ENCODE results near the gene PARP12.

Gene PARP12

GRCh38 chr7:140051820-140052219 is 10.9 kb downstream of the PARP12 start:
- no peaks in the 10 kb centered on the region for H3K79me2 ChIP-seq (ENCODE audit: control insufficient read depth, low read length)
- H3K4me3 ChIP-seq (ENCODE audit: low read length) = no peak overlapping the region
- H3K9me3 ChIP-seq (ENCODE audit: control insufficient read depth, insufficient read depth, low read length) = no peaks in the 10 kb centered on the region
- no peak for TF ChIP-seq CTCF (IDR thresholded peaks at IDR 0.05; ENCODE audit: low read depth, low read length, poor library complexity, severe bottlenecking)
- no peak for TF ChIP-seq EZH2phosphoT487 (IDR thresholded peaks at IDR 0.05; ENCODE audit: borderline replicate concordance, low read length)
- H3K9me2 ChIP-seq (replicated peaks; ENCODE audit: control insufficient read depth, low read length) = no peaks in the 10 kb centered on the region
- H3K4me2 ChIP-seq (ENCODE audit: low read length) = no peak overlapping the region
- H3F3A ChIP-seq (ENCODE audit: control insufficient read depth, insufficient read depth) = no peaks in the 10 kb centered on the region
- H3K27ac ChIP-seq (ENCODE audit: low read depth, low read length) = no peak overlapping the region
- no peaks in the 10 kb centered on the region for H4K20me1 ChIP-seq (ENCODE audit: control insufficient read depth, insufficient read depth, low read depth, low read length)
- H3K27me3 ChIP-seq (ENCODE audit: control insufficient read depth, low read length) = no peaks in the 10 kb centered on the region
- H3K36me3 ChIP-seq (ENCODE audit: control insufficient read depth, low read length) = no peaks in the 10 kb centered on the region
- H3K4me1 ChIP-seq (ENCODE audit: control insufficient read depth, low read length) = peaks cover 7% of the 10 kb centered on the region

GRCh38 chr7:140050100-140050499 is 12.7 kb downstream of the PARP12 start:
- Histone ChIP-seq H3K79me2 (ENCODE audit: control insufficient read depth, low read length) (no peaks in the 10 kb centered on the region), H3K4me2 (ENCODE audit: low read length) (no peak overlapping the region), H3K4me3 (ENCODE audit: low read length) (no peak overlapping the region), H3K9me3 (ENCODE audit: control insufficient read depth, insufficient read depth, low read length) (no peaks in the 10 kb centered on the region), H3K36me3 (ENCODE audit: control insufficient read depth, low read length) (no peaks in the 10 kb centered on the region), H3K27me3 (ENCODE audit: control insufficient read depth, low read length) (no peaks in the 10 kb centered on the region), H3K9me2 (replicated peaks; ENCODE audit: control insufficient read depth, low read length) (no peaks in the 10 kb centered on the region), H3K27ac (ENCODE audit: low read depth, low read length) (no peak overlapping the region), H3F3A (ENCODE audit: control insufficient read depth, insufficient read depth) (no peaks in the 10 kb centered on the region), H3K4me1 (ENCODE audit: control insufficient read depth, low read length) (peaks cover 7% of the 10 kb centered on the region), H4K20me1 (ENCODE audit: control insufficient read depth, insufficient read depth, low read depth, low read length) (no peaks in the 10 kb centered on the region)
- TF ChIP-seq EZH2phosphoT487 (IDR thresholded peaks at IDR 0.05; ENCODE audit: borderline replicate concordance, low read length) (no peak), CTCF (IDR thresholded peaks at IDR 0.05; ENCODE audit: low read depth, low read length, poor library complexity, severe bottlenecking) (no peak)

GRCh38 chr7:140049339-140050024 is 13.3 kb downstream of the PARP12 start:
- Histone ChIP-seq H3K27ac (ENCODE audit: low read depth, low read length) (no peak overlapping the region), H3K79me2 (ENCODE audit: control insufficient read depth, low read length) (no peaks in the 10 kb centered on the region), H3K4me2 (ENCODE audit: low read length) (no peak overlapping the region), H3K4me3 (ENCODE audit: low read length) (no peak overlapping the region), H3F3A (ENCODE audit: control insufficient read depth, insufficient read depth) (no peaks in the 10 kb centered on the region), H3K9me3 (ENCODE audit: control insufficient read depth, insufficient read depth, low read length) (no peaks in the 10 kb centered on the region), H3K27me3 (ENCODE audit: control insufficient read depth, low read length) (no peaks in the 10 kb centered on the region), H3K4me1 (ENCODE audit: control insufficient read depth, low read length) (peaks cover 7% of the 10 kb centered on the region), H4K20me1 (ENCODE audit: control insufficient read depth, insufficient read depth, low read depth, low read length) (no peaks in the 10 kb centered on the region), H3K36me3 (ENCODE audit: control insufficient read depth, low read length) (no peaks in the 10 kb centered on the region), H3K9me2 (replicated peaks; ENCODE audit: control insufficient read depth, low read length) (no peaks in the 10 kb centered on the region)
- no peak for TF ChIP-seq EZH2phosphoT487 (IDR thresholded peaks at IDR 0.05; ENCODE audit: borderline replicate concordance, low read length)
- TF ChIP-seq CTCF (IDR thresholded peaks at IDR 0.05; ENCODE audit: low read depth, low read length, poor library complexity, severe bottlenecking) = no peak

Data from DOHH2 (cell line).